ENCODE data around the gene PGBD2. TPM values are rescaled to one million over a fixed set of nuclear protein-coding genes. Genes with fewer than 3 reads are reported as not detected.
A peak's percentile ranks its signal among the peaks of the same experiment; 100 is the strongest.

The PGBD2 gene
- total and polyA plus RNA-seq, 9 of the 15 experiments (the other 6 are each of a cell fraction or from before 2014, with no cell fraction given), result 11.9 to 21.8 (median 14.7) TPM

GRCh38 chr1:248873993-248874533, 32.0 kb upstream of the PGBD2 start (continued):
- TF ChIP-seq RBM17 (IDR thresholded peaks at IDR 0.05; ENCODE audit: borderline replicate concordance, low read depth, low read length), result no peak
- no peak; the same call in 1 of the 2 replicates for TF ChIP-seq HMGXB4 (CRISPR knock-in tag; IDR thresholded peaks at IDR 0.05)
- no peak for TF ChIP-seq KLF6 (CRISPR knock-in tag; IDR thresholded peaks at IDR 0.05; ENCODE audit: borderline replicate concordance)
- peak; percentile 63 for TF ChIP-seq ZNF407 (IDR thresholded peaks at IDR 0.05; ENCODE audit: low read depth)
- TF ChIP-seq ZC3H11A (IDR thresholded peaks at IDR 0.05; ENCODE audit: low read depth, low read length), result no peak
- no peak; the same call in 1 of the 2 replicates for TF ChIP-seq ZBTB49 (CRISPR knock-in tag; IDR thresholded peaks at IDR 0.05; ENCODE audit: borderline replicate concordance)
- TF ChIP-seq KAT7 (CRISPR knock-in tag; IDR thresholded peaks at IDR 0.05; ENCODE audit: borderline replicate concordance), result peak; percentile 47; the same call in 1 of the 2 replicates
- peak; percentile 76; the same call in 1 of the 2 replicates for TF ChIP-seq HBP1 (CRISPR knock-in tag; IDR thresholded peaks at IDR 0.05)
- no peak for TF ChIP-seq GMEB1 (CRISPR knock-in tag; IDR thresholded peaks at IDR 0.05)
- TF ChIP-seq NCOA4 (IDR thresholded peaks at IDR 0.05; ENCODE audit: partially characterized antibody), result no peak
- no peak for TF ChIP-seq ZNF232 (CRISPR knock-in tag; IDR thresholded peaks at IDR 0.05)
